HepG2 (cell line): ENCODE data around the gene TRAK1. TPM values are rescaled to one million over a fixed set of nuclear protein-coding genes. Genes with fewer than 3 reads are reported as not detected.

ENCODE experiments used
- ATAC-seq: fragments of 200-7000 bp; cut with Tn5 transposase; 3 replicates; pipeline ENCODE4 v1.9.1; 2020; ENCODE audit warnings: mild to moderate bottlenecking, moderate library complexity
- BruUV-seq: library from RNA; stranded (reverse); fragments of 400-500 nt; replicated peaks from 2 replicates; lab custom pipeline; 2021; lab: Mats Ljungman, UMichigan
- CTCF ChIA-PET: fragments of 300-600 bp; formaldehyde crosslinking; extraction: SDS; loops from one replicate; lab custom pipeline; 2021; ENCODE audit warnings: low total read pairs, inconsistent platforms, low intra/inter-chr PET ratio; lab: Yijun Ruan, JAX
- POLR2A ChIA-PET: fragments of 350-600 bp; sonication (Branson Sonifier 250); formaldehyde crosslinking; loops from one replicate; lab custom pipeline; 2020; ENCODE audit warnings: antibody characterized with exemption, inconsistent platforms; lab: Yijun Ruan, JAX
- DNase-seq: peaks from one replicate; pipeline ENCODE4 v3.0.0-alpha.2; 2015; ENCODE audit warnings: low spot score
- FAIRE-seq: peaks from 3 replicates; lab custom pipeline; 2011; peaks lifted over from hg19 to GRCh38; lab: Jason Lieb, UNC
- H2AFZ ChIP-seq: one replicate; pipeline ENCODE4 v1.6.1; 2011; ENCODE audit warnings: low read length, inconsistent platforms
- H3K27ac ChIP-seq: fragments of 300-600 bp; 3 replicates; pipeline ENCODE4 v1.8.0; 2011; ENCODE audit warnings: mixed run types, mild to moderate bottlenecking, mixed read lengths, low read length, inconsistent platforms; ENCODE audit not compliant: insufficient read depth; ENCODE audit errors: extremely low read length
- H3K27me3 ChIP-seq, 2 experiments: fragments of 200-600 bp in 1 of 2; 2 replicates in 1 of 2; 3 replicates in 1 of 2; pipeline versions ENCODE4 v1.6.0 to v1.8.0; 2011; ENCODE audit warnings: low read length in 2 of 2, mild to moderate bottlenecking in 2 of 2, moderate library complexity in 2 of 2, inconsistent platforms in 1 of 2; ENCODE audit not compliant: insufficient read depth in 2 of 2, control insufficient read depth in 1 of 2
- H3K36me3 ChIP-seq, 2 experiments: fragments of 200-600 bp in 1 of 2; replicated peaks in 1 of 2; 2 replicates in 1 of 2; 3 replicates in 1 of 2; pipeline versions ENCODE4 v1.5.1 to v1.8.0; 2011; ENCODE audit warnings: low read length in 2 of 2, inconsistent platforms in 1 of 2; ENCODE audit not compliant: insufficient read depth in 2 of 2, control insufficient read depth in 1 of 2
- H3K4me1 ChIP-seq: 2 replicates; pipeline ENCODE4 v1.5.1; 2012; ENCODE audit warnings: low read length, inconsistent platforms; ENCODE audit not compliant: insufficient read depth
- H3K4me2 ChIP-seq: 2 replicates; pipeline ENCODE4 v1.6.0; 2011; ENCODE audit warnings: low read depth, low read length, inconsistent platforms
- H3K4me3 ChIP-seq, 3 experiments: fragments of 200-600 bp in 1 of 3; sonication (generic), shearing (Covaris generic) in 1 of 3; replicated peaks in 1 of 3; 2 replicates each; pipeline ENCODE4 v1.5.1; 2011 to 2016; ENCODE audit warnings: low read length in 3 of 3, inconsistent platforms in 2 of 3, low read depth in 2 of 3, mild to moderate bottlenecking in 2 of 3, control low read depth in 1 of 3, mixed read lengths in 1 of 3; ENCODE audit not compliant: insufficient read depth in 1 of 3
- H3K79me2 ChIP-seq: one replicate; pipeline ENCODE4 v1.6.1; 2011; ENCODE audit warnings: low read length, inconsistent platforms; ENCODE audit not compliant: insufficient read depth
- H3K9ac ChIP-seq: 2 replicates; pipeline ENCODE4 v1.6.0; 2011; ENCODE audit warnings: mild to moderate bottlenecking, low read depth, low read length, inconsistent platforms; ENCODE audit not compliant: insufficient read depth
- H3K9me3 ChIP-seq: 2 replicates; pipeline ENCODE4 v1.5.1; 2012; ENCODE audit warnings: mild to moderate bottlenecking, low read length
- H4K20me1 ChIP-seq: 2 replicates; pipeline ENCODE4 v1.6.0; 2011; ENCODE audit warnings: inconsistent platforms, mild to moderate bottlenecking, low read length, moderate library complexity; ENCODE audit not compliant: insufficient read depth
- HOMEZ ChIP-seq: IDR thresholded peaks from 2 replicates; pipeline ENCODE4 v1.6.1; 2016; ENCODE audit warnings: low read depth
- MLX ChIP-seq: IDR thresholded peaks from 2 replicates; pipeline ENCODE4 v1.6.1; 2016
- NFYC ChIP-seq: IDR thresholded peaks from 2 replicates; pipeline ENCODE4 v1.6.1; 2016; ENCODE audit warnings: missing genetic modification reagents, missing compliant biosample characterization
- PHF8 ChIP-seq: sonication (generic); formaldehyde crosslinking; IDR thresholded peaks from 2 replicates; pipeline ENCODE4 v1.5.0; 2020; ENCODE audit warnings: missing genetic modification reagents
- PPARG ChIP-seq: conservative IDR thresholded peaks from 2 replicates; pipeline ENCODE4 v1.6.1; 2016; ENCODE audit warnings: missing biosample characterization, missing genetic modification reagents
- PRDM10 ChIP-seq: sonication (generic); formaldehyde crosslinking; IDR thresholded peaks from 2 replicates; pipeline ENCODE4 v1.4.0; 2020; ENCODE audit warnings: low read depth, missing genetic modification reagents
- TGIF2 ChIP-seq: IDR thresholded peaks from 2 replicates; pipeline ENCODE4 v1.6.1; 2016; ENCODE audit warnings: control low read depth, missing compliant biosample characterization
- ZNF296 ChIP-seq: sonication (generic); formaldehyde crosslinking; conservative IDR thresholded peaks from 2 replicates; pipeline ENCODE4 v1.5.0; 2020; ENCODE audit warnings: mild to moderate bottlenecking, missing genetic modification reagents
- WGBS: methylation state at CpG from one replicate; pipeline ENCODE4 v1.1.6; 2017; ENCODE audit warnings: low lambda C conversion rate; 5-methylcytosine and 5-hydroxymethylcytosine counted together
- in situ Hi-C: cut with HindIII; loops from 2 replicates; pipeline ENCODE4 v1.10.0; 2017; ENCODE audit warnings: low pct_unique_long_range_greater_than_20kb; ENCODE audit not compliant: extremely low pct_ligation_motif_present
- intact Hi-C: fragments of 100-400 bp; cut with micrococcal nuclease; formaldehyde crosslinking; loops from one replicate; pipeline ENCODE4 v1.10.0; 2022; ENCODE audit not compliant: unreplicated experiment
- polyA plus RNA-seq, 8 experiments: library from polyadenylated mRNA; depleted of rRNA in 3 of 8; stranded (reverse) in 7 of 8; unstranded in 1 of 8; fragments of >200 nt; fragmentation: Illumina TruSeq in 4 of 8; extraction: Trizol in 4 of 8; gene quantifications; 2 replicates each; pipeline versions ENCODE4 v1.2.1 to v1.2.3, GENCODE V29; 2011 to 2016; ENCODE audit warnings: low read depth in 4 of 8, missing spikeins in 1 of 8, mixed read lengths in 1 of 8; ENCODE audit not compliant: insufficient read depth in 1 of 8
- total RNA-seq, 5 experiments: library from RNA; depleted of rRNA; stranded (reverse); fragments of >200 nt; fragmentation: Illumina TruSeq; extraction: Trizol; gene quantifications; 2 replicates each; pipeline ENCODE4 v1.2.3, GENCODE V29; 2016; ENCODE audit warnings: low read depth in 1 of 5

TRAK1 gene
- total and polyA plus RNA-seq, 2 of the 13 experiments (the other 11 are each of a cell fraction or from before 2014, with no cell fraction given), result 20.5 to 46.6 TPM

- no peak overlapping the region for H3K4me2 ChIP-seq
- POLR2A ChIA-PET, result no interaction called here
- 93% methylated on average over 8 of the region's 11 CpGs for WGBS
These were observed 135.6 kb downstream of the TRAK1 start for GRCh38 chr3:42226470-42227425.

GRCh38 chr3:42228796-42229195 lies 137.6 kb downstream of the TRAK1 start:
- no peak for FAIRE-seq
- H3K4me2 ChIP-seq, result no peak overlapping the region
- H3K9ac ChIP-seq, result no peak overlapping the region
- no peak overlapping the region for H2AFZ ChIP-seq
- 9% methylated on average over 5 of the region's 5 CpGs for WGBS
- POLR2A ChIA-PET, result no interaction called here
- peak; percentile 20 for DNase-seq
- BruUV-seq, result no TSS peak
- H3K36me3 ChIP-seq, result peaks cover 1 to 9% of the 10 kb centered on the region in 2 experiments; a peak in 3 of 5 replicates
- CTCF ChIA-PET, result interaction anchor here (0.6 to 2.9 kb wide), 4 partner anchors 110 to 311 kb away, joined by 3 to 25 read pairs (median 8); no protein-coding TSS in a partner anchor
- in situ Hi-C loops (loop anchor here (10.0 to 25.0 kb wide), 2 partner anchors 306 to 609 kb away; no protein-coding TSS in a partner anchor), intact Hi-C loops (no loop called here)
- no peaks in the 10 kb centered on the region for H3K79me2 ChIP-seq
- no peak for ATAC-seq
- no peaks in the 10 kb centered on the region for H4K20me1 ChIP-seq
- peaks cover 0 to 8% of the 10 kb centered on the region in 2 experiments; a peak in 1 of 5 replicates for H3K27me3 ChIP-seq
- no peaks in the 10 kb centered on the region for H3K9me3 ChIP-seq
- H3K4me1 ChIP-seq, result peaks cover 12% of the 10 kb centered on the region
- no peak overlapping the region for H3K27ac ChIP-seq
- no peak overlapping the region for H3K4me3 ChIP-seq
- TF ChIP-seq PHF8 (CRISPR knock-in tag), result no peak
- TF ChIP-seq PRDM10 (CRISPR knock-in tag), result no peak
- no peak for TF ChIP-seq HOMEZ (CRISPR knock-in tag)
- no peak for TF ChIP-seq TGIF2 (CRISPR knock-in tag)
- no peak for TF ChIP-seq ZNF296 (CRISPR knock-in tag)
- no peak for TF ChIP-seq MLX (CRISPR knock-in tag)

More at GRCh38 chr3:42226470-42227425, 135.6 kb downstream of the TRAK1 start:
- no peak for DNase-seq
- Histone ChIP-seq H3K27me3 (peaks cover 0 to 8% of the 10 kb centered on the region in 2 experiments; a peak in 1 of 5 replicates), H4K20me1 (no peaks in the 10 kb centered on the region), H3K36me3 (peaks cover 9 to 27% of the 10 kb centered on the region in 2 experiments; a peak in 4 of 5 replicates), H2AFZ (no peak overlapping the region), H3K4me3 (no peak overlapping the region), H3K9ac (no peak overlapping the region), H3K4me1 (peaks cover 12% of the 10 kb centered on the region), H3K27ac (no peak overlapping the region), H3K9me3 (no peaks in the 10 kb centered on the region), H3K79me2 (no peaks in the 10 kb centered on the region)
- peak; percentile 40; the same call in 1 of the 2 replicates for TF ChIP-seq NFYC (CRISPR knock-in tag)
- no peak for TF ChIP-seq PPARG (CRISPR knock-in tag)
- peak; percentile 17; the same call in 2 of the 3 replicates for ATAC-seq
- no peak for FAIRE-seq
- no TSS peak for BruUV-seq
- intact Hi-C loops (no loop called here), in situ Hi-C loops (loop anchor here (10.0 to 25.0 kb wide), 2 partner anchors 308 to 611 kb away; no protein-coding TSS in a partner anchor)
- CTCF ChIA-PET, result no interaction called here
